Measurements from ENCODE around the gene GNG2.

Gene GNG2

GRCh38 chr14:51962711-51963110 lies 102.3 kb downstream of the GNG2 start:
- TF ChIP-seq POLR2AphosphoS5 (IDR thresholded peaks at IDR 0.05; ENCODE audit: low read depth, low read length) (no peak), FOXP2 (optimal IDR thresholded peaks at IDR 0.05; ENCODE audit: borderline replicate concordance, extremely low read depth, extremely low read length, insufficient read depth) (no peak), REST (IDR thresholded peaks at IDR 0.05; ENCODE audit: insufficient read depth in 1 of 2, low read depth in 2 of 2, low read length in 2 of 2) (no peak), TAF1 (IDR thresholded peaks at IDR 0.05; ENCODE audit: borderline replicate concordance, insufficient read depth, low read length) (no peak), SIN3A (IDR thresholded peaks at IDR 0.05; ENCODE audit: borderline replicate concordance, insufficient read depth, low read length) (no peak)

- TF ChIP-seq SIN3A (IDR thresholded peaks at IDR 0.05; ENCODE audit: borderline replicate concordance, insufficient read depth, low read length) (no peak), TAF1 (IDR thresholded peaks at IDR 0.05; ENCODE audit: borderline replicate concordance, insufficient read depth, low read length) (no peak), REST (IDR thresholded peaks at IDR 0.05; ENCODE audit: insufficient read depth in 1 of 2, low read depth in 2 of 2, low read length in 2 of 2) (no peak), POLR2AphosphoS5 (IDR thresholded peaks at IDR 0.05; ENCODE audit: low read depth, low read length) (no peak), FOXP2 (optimal IDR thresholded peaks at IDR 0.05; ENCODE audit: borderline replicate concordance, extremely low read depth, extremely low read length, insufficient read depth) (no peak)
Observed at GRCh38 chr14:51963286-51963685, 102.9 kb downstream of the GNG2 start.

- TF ChIP-seq POLR2AphosphoS5 (IDR thresholded peaks at IDR 0.05; ENCODE audit: low read depth, low read length) (no peak), SIN3A (IDR thresholded peaks at IDR 0.05; ENCODE audit: borderline replicate concordance, insufficient read depth, low read length) (no peak), TAF1 (IDR thresholded peaks at IDR 0.05; ENCODE audit: borderline replicate concordance, insufficient read depth, low read length) (no peak), FOXP2 (optimal IDR thresholded peaks at IDR 0.05; ENCODE audit: borderline replicate concordance, extremely low read depth, extremely low read length, insufficient read depth) (no peak), REST (IDR thresholded peaks at IDR 0.05; ENCODE audit: insufficient read depth in 1 of 2, low read depth in 2 of 2, low read length in 2 of 2) (no peak)
Observed at GRCh38 chr14:51967521-51967920, 107.1 kb downstream of the GNG2 start.

DNA sequence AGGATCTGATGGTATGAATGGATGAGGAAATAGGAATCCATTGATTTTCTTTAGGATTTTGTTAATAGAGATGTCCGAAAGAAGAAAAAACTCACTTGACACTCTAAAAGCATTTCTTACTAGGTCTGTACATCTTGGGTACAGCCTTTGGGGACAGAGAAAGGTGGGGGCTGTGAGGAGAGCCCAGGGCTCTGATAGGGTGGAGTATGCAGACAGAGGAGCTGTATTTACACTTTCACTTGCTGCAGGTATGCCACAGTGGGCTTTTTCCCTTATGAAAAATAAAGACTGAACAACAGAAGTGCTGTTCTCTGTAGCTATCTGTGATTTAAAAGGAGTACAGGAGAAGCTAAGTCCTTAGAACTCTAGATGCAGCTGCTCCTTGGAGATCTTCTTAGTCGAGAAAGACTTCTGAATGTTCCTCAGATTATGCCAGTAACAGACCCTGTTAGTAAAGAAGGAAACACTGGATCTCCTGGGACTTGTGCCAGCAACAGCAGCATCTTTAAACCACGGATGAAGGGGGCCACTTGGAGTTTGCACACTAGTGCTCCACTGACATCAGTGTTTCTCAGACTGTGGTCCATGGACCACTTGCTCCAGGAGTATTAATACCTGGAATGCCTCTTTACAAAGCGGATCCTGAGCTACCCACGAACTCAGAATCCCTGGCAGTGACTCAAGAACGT lies 109.6 kb downstream of the GNG2 start:
- TF ChIP-seq SIN3A (IDR thresholded peaks at IDR 0.05; ENCODE audit: borderline replicate concordance, insufficient read depth, low read length) (no peak), FOXP2 (optimal IDR thresholded peaks at IDR 0.05; ENCODE audit: borderline replicate concordance, extremely low read depth, extremely low read length, insufficient read depth) (no peak), REST (IDR thresholded peaks at IDR 0.05; ENCODE audit: insufficient read depth in 1 of 2, low read depth in 2 of 2, low read length in 2 of 2) (no peak), POLR2AphosphoS5 (IDR thresholded peaks at IDR 0.05; ENCODE audit: low read depth, low read length) (no peak), TAF1 (IDR thresholded peaks at IDR 0.05; ENCODE audit: borderline replicate concordance, insufficient read depth, low read length) (no peak)
